Measurements from ENCODE around the gene ACSF2.
A peak's percentile ranks its signal among the peaks of the same experiment; 100 is the strongest.
"Not testable (repeated sequence)": the region's sequence is repeated elsewhere in the genome, so short reads cannot be mapped to it uniquely, and the experiment has no call there.

ACSF2 gene

DNA sequence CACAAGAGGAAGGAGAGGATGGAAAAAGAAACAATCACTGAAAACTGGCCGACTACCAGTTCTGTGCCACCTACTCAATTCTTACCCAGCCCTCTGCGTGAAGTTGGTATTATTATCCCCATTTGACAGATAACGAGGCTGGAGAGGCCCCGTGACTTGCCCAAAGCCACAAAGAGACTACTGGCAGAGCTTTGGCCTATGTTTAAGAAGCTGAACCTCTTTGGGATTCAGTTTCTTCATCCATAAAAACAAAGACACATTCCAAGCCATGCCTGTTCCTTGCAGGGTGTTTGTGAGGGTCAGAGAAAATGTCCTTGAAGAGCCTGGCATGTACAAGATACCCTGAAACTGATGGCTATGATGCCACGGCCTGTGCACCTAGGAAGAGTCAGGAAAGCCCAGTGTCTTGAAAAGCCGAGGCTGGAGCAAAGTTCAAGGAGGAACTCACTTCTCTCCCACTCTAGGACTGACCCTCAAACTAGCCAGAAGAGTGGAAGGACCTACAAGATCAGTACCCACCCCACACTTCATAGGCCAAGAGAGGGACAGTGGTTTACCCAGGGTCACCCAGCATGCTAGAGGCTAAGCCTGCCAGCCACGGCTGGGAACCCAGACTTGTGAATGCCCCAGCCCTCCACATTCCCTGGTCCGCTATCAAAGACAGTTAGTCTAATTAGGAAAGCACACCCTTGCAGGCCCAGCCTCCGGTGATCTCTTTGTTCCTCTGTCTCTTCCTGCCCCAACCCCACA lies 1.6 kb upstream of the ACSF2 start:
- TF ChIP-seq, protein P1, sequence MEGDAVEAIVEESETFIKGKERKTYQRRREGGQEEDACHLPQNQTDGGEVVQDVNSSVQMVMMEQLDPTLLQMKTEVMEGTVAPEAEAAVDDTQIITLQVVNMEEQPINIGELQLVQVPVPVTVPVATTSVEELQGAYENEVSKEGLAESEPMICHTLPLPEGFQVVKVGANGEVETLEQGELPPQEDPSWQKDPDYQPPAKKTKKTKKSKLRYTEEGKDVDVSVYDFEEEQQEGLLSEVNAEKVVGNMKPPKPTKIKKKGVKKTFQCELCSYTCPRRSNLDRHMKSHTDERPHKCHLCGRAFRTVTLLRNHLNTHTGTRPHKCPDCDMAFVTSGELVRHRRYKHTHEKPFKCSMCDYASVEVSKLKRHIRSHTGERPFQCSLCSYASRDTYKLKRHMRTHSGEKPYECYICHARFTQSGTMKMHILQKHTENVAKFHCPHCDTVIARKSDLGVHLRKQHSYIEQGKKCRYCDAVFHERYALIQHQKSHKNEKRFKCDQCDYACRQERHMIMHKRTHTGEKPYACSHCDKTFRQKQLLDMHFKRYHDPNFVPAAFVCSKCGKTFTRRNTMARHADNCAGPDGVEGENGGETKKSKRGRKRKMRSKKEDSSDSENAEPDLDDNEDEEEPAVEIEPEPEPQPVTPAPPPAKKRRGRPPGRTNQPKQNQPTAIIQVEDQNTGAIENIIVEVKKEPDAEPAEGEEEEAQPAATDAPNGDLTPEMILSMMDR (IDR thresholded peaks at IDR 0.05; ENCODE audit: low read length, missing control alignments): no peak
- H3K4me3 ChIP-seq (replicated peaks; ENCODE audit: low read depth, low read length): no peak overlapping the region
- no peak for DNase-seq (ENCODE audit: low read depth)

- DNase-seq (ENCODE audit: low read depth): no peak
- H3K4me3 ChIP-seq (replicated peaks; ENCODE audit: low read depth, low read length): peak overlapping the region; percentile 68
- TF ChIP-seq, protein P1 (IDR thresholded peaks at IDR 0.05; ENCODE audit: low read length, missing control alignments): no peak
Observed at GRCh38 chr17:50424996-50425681, 879 bp upstream of the ACSF2 start.

GRCh38 chr17:50426472-50426782 lies 409 bp downstream of the ACSF2 start:
- DNase-seq (ENCODE audit: low read depth): no peak
- peak overlapping the region; percentile 68 for H3K4me3 ChIP-seq (replicated peaks; ENCODE audit: low read depth, low read length)
- TF ChIP-seq, protein P1 (IDR thresholded peaks at IDR 0.05; ENCODE audit: low read length, missing control alignments): no peak

DNA sequence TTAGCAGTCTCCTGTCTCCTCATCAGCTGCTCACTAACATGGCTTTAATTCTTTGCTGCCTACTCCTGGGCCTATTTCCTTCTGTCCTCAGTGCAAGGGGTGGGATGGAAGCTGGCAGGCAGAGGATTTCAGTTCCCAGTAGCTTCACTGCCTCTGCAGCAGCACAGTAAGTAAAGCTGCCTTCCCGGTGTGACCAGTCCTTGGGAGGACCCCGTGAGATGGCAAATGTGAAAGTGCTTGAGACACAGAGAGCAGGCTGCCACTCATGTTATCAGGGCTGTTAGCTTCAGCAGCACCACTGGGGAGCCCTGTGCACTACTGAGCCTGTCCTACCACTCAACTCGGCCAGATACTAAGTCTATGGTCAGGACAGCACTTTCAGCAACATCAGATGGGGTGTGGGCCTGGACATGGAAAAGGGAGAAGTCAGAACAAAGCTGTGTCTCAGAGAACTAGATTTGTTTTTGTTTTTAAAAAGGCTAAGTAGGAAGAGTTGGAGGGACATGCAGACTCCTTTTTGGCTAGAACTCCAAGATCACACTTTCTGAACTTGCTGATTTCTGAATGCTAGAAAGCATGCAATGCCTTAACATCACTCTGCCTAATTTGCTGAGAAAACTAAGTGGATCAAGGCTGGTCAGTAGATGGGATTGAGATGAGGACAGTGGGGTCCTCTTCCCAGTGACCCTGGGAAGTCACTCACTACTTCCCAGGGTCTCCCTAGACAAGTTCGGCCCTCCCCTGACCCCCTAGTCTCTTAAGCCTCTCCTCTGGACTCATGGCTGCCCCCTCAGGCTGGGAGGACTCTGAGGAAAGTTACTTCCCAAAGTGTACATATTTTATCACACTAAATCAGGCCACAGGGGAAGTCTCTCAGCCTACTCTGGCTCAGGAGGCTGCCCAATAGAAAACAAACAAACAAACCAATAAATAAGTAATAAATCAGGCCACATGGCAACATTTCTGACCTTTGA lies 1.1 kb downstream of the ACSF2 start:
- peak overlapping the region; percentile 68 for H3K4me3 ChIP-seq (replicated peaks; ENCODE audit: low read depth, low read length)
- DNase-seq (ENCODE audit: low read depth): peak; percentile 31

DNA sequence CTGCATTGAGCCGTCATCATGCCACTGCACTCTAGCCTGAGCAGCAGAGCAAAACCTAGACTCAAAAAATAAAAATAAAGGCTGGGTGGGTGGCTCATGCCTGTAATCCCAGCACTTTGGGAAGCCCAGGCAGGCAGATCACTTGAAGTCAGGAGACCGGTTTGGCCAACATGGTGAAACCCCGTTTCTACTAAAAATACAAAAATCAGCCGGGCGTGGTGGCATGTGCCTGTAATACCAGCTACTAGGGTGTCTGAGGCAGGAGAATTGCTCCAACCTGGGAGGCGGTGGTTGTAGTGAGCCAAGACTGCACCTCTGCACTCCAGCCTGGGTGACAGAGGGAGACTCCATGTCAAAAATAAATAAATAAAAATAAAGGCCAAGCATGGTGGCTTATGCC lies 2.1 kb downstream of the ACSF2 start:
- not testable (repeated sequence) for DNase-seq (ENCODE audit: low read depth); H3K4me3 ChIP-seq (replicated peaks; ENCODE audit: low read depth, low read length)

More for the DNA sequence above, 1.1 kb downstream of the ACSF2 start:
- TF ChIP-seq, protein P1 (IDR thresholded peaks at IDR 0.05; ENCODE audit: low read length, missing control alignments): peak; percentile 18

DNA sequence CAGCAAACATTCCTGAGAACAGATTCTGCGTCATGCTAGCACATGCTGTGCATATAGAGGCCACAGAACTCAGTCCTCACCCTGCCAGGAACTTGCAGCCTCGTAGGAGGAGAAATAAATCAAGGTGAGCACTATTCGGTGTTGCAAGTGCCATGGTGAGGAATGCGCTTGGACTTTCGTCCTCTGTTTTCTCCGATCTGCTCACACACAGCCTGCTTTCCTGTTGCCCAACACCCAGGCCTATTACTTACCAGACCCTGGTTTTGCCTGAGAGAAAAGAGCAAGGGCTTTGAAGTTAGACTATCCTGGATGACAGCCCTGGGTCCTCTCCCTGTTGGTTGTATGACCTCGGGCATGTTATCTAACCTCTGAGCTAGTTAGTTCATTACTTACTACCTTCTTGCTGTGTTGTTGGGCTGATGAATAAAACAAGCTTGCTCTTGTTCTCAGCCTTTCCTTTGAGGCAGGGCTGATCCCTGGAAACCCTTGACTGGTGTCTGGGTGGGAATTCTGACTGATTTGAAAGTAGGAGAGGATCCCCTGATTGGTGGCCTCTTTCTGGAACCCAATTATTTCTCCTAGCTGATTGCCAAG lies 2.9 kb downstream of the ACSF2 start:
- DNase-seq (ENCODE audit: low read depth): no peak
- no peak overlapping the region for H3K4me3 ChIP-seq (replicated peaks; ENCODE audit: low read depth, low read length)
- TF ChIP-seq, protein P1 (IDR thresholded peaks at IDR 0.05; ENCODE audit: low read length, missing control alignments): no peak

Measured in fibroblast of pulmonary artery (primary cell).